HCT116 (cell line): ENCODE results near the gene PKHD1. TPM values are rescaled to one million over a fixed set of nuclear protein-coding genes. Genes with fewer than 3 reads are reported as not detected.

Experiments
- ATAC-seq: fragments of 200-7000 bp; cut with Tn5 transposase; 2 replicates; pipeline ENCODE4 v1.9.1; 2020; ENCODE audit warnings: mild to moderate bottlenecking, moderate library complexity
- BruUV-seq: library from RNA; stranded (reverse); fragments of 400-500 nt; replicated peaks from 2 replicates; lab custom pipeline; 2021; lab: Mats Ljungman, UMichigan
- CTCF ChIA-PET: fragments of 300-600 bp; sonication (Branson Sonifier 250); formaldehyde crosslinking; loops from one replicate; lab custom pipeline; 2021; ENCODE audit warnings: antibody characterized with exemption; lab: Charles Lee
- POLR2A ChIA-PET: fragments of 300-600, 350-600 bp; sonication (Branson Sonifier 250); formaldehyde crosslinking; loops from one replicate; lab custom pipeline; 2021; ENCODE audit warnings: antibody characterized with exemption; lab: Charles Lee
- RAD21 ChIA-PET, 2 experiments: fragments of 300-600 bp; sonication (Branson Sonifier 250); formaldehyde crosslinking; loops; one replicate each; lab custom pipeline; 2023; ENCODE audit warnings: low total read pairs in 2 of 2; ENCODE audit not compliant: uncharacterized antibody in 2 of 2, unreplicated experiment in 2 of 2, low non-redundant PET in 1 of 2; lab: Charles Lee
- DNase-seq: peaks from one replicate; pipeline ENCODE4 v3.0.0-alpha.2; 2010; ENCODE audit warnings: low read depth, low spot score
- H2AFZ ChIP-seq: fragments of 200-600 bp; shearing (Covaris generic), sonication (generic); 2 replicates; pipeline ENCODE4 v1.6.1; 2017; ENCODE audit warnings: low read depth, mixed run types, mixed read lengths, antibody characterized with exemption, low read length; ENCODE audit not compliant: poor library complexity, severe bottlenecking
- H3K27ac ChIP-seq: 2 replicates; pipeline ENCODE4 v1.5.1; 2012; ENCODE audit warnings: low read depth, low read length
- H3K27me3 ChIP-seq: fragments of 200-600 bp; sonication (generic); 2 replicates; pipeline ENCODE4 v1.6.1; 2016; ENCODE audit warnings: mixed run types, low read length, mixed read lengths; ENCODE audit not compliant: insufficient read depth
- H3K36me3 ChIP-seq, 2 experiments: fragments of 200-500 bp in 1 of 2; fragments of 200-600 bp in 1 of 2; sonication (Bioruptor generic) in 1 of 2; sonication (generic) in 1 of 2; 2 replicates each; pipeline versions ENCODE4 v1.5.1 to v1.6.1; 2014 to 2016; ENCODE audit warnings: low read length in 2 of 2, inconsistent platforms in 1 of 2, mixed read lengths in 1 of 2, mixed run types in 1 of 2; ENCODE audit not compliant: insufficient read depth in 2 of 2, control insufficient read depth in 1 of 2
- H3K4me1 ChIP-seq, 2 experiments: fragments of 200-600 bp in 1 of 2; sonication (generic) in 1 of 2; 2 replicates each; pipeline versions ENCODE4 v1.5.1 to v1.6.1; 2012 to 2017; ENCODE audit warnings: low read length in 2 of 2, inconsistent platforms in 1 of 2, mild to moderate bottlenecking in 1 of 2, mixed read lengths in 1 of 2, mixed run types in 1 of 2, moderate library complexity in 1 of 2; ENCODE audit not compliant: insufficient read depth in 2 of 2, control insufficient read depth in 1 of 2
- H3K4me2 ChIP-seq: fragments of 200-600 bp; sonication (generic); 2 replicates; pipeline ENCODE4 v1.6.1; 2017; ENCODE audit warnings: mixed run types, low read length, mixed read lengths
- H3K4me3 ChIP-seq, 2 experiments: fragments of 200-600 bp in 1 of 2; sonication (generic) in 1 of 2; replicated peaks in 1 of 2; 2 replicates each; pipeline ENCODE4 v1.5.1; 2011 to 2016; ENCODE audit warnings: low read length in 2 of 2, control low read depth in 1 of 2, low read depth in 1 of 2, mild to moderate bottlenecking in 1 of 2, mixed read lengths in 1 of 2, mixed run types in 1 of 2
- H3K79me2 ChIP-seq: fragments of 200-600 bp; sonication (generic); 2 replicates; pipeline ENCODE4 v1.6.1; 2017; ENCODE audit warnings: mild to moderate bottlenecking, mixed run types, low read length, moderate library complexity, mixed read lengths; ENCODE audit not compliant: insufficient read depth
- H3K9ac ChIP-seq: fragments of 200-600 bp; sonication (generic); 2 replicates; pipeline ENCODE4 v1.6.1; 2016; ENCODE audit warnings: low read length, mixed read lengths
- H3K9me2 ChIP-seq: fragments of 200-600 bp; sonication (generic), shearing (Covaris generic); 2 replicates; pipeline ENCODE4 v1.6.1; 2017; ENCODE audit warnings: mixed run types, mild to moderate bottlenecking, moderate library complexity; ENCODE audit not compliant: insufficient read depth
- H3K9me3 ChIP-seq, 2 experiments: fragments of 200-500 bp in 1 of 2; fragments of 200-600 bp in 1 of 2; sonication (Bioruptor generic) in 1 of 2; sonication (generic) in 1 of 2; 2 replicates each; pipeline ENCODE4 v1.6.1; 2014 to 2017; ENCODE audit warnings: low read length in 2 of 2, mixed read lengths in 2 of 2, inconsistent platforms in 1 of 2, low read depth in 1 of 2, mild to moderate bottlenecking in 1 of 2, mixed run types in 1 of 2, moderate library complexity in 1 of 2; ENCODE audit not compliant: control insufficient read depth in 1 of 2, insufficient read depth in 1 of 2
- H4K20me1 ChIP-seq: fragments of 200-600 bp; sonication (generic), shearing (Covaris generic); 2 replicates; pipeline ENCODE4 v1.6.1; 2017; ENCODE audit warnings: mixed run types, mild to moderate bottlenecking, moderate library complexity; ENCODE audit not compliant: insufficient read depth
- ELF1 ChIP-seq: IDR thresholded peaks from 2 replicates; pipeline ENCODE4 v1.6.1; 2012; ENCODE audit warnings: low read depth, borderline replicate concordance
- EZH2phosphoT487 ChIP-seq: fragments of 200-600 bp; IDR thresholded peaks from 2 replicates; pipeline ENCODE4 v1.6.1; 2018; ENCODE audit warnings: antibody characterized with exemption, borderline replicate concordance
- POLR2A ChIP-seq: IDR thresholded peaks from 2 replicates; pipeline ENCODE4 v1.7.0; 2011; ENCODE audit warnings: borderline replicate concordance; ENCODE audit not compliant: insufficient read depth, insufficient read length; ENCODE audit errors: extremely low read depth
- SP1 ChIP-seq: IDR thresholded peaks from 2 replicates; pipeline ENCODE4 v1.6.1; 2012; ENCODE audit warnings: low read depth
- SRF ChIP-seq: IDR thresholded peaks from 2 replicates; pipeline ENCODE4 v1.6.1; 2012; ENCODE audit warnings: low read depth
- YY1 ChIP-seq: IDR thresholded peaks from 2 replicates; pipeline ENCODE4 v1.6.1; 2011; ENCODE audit warnings: low read length, low read depth, moderate library complexity, mild to moderate bottlenecking; ENCODE audit not compliant: insufficient replicate concordance; ENCODE audit errors: extremely low read depth
- ZNF274 ChIP-seq: fragments of 200-500 bp; sonication (Bioruptor generic); IDR thresholded peaks from 2 replicates; pipeline ENCODE4 v1.6.1; 2014; ENCODE audit warnings: mild to moderate bottlenecking, low read depth, low read length, inconsistent platforms
- intact Hi-C: fragments of 100-400 bp; cut with micrococcal nuclease; formaldehyde crosslinking; loops from 2 replicates; pipeline ENCODE4 v1.10.0; 2022
- total RNA-seq: library from RNA; stranded (reverse); gene quantifications from one replicate; pipeline ENCODE4 v1.2.1, GENCODE V29; 2021; ENCODE audit not compliant: unreplicated experiment
- TF ChIP-seq, protein P1 (sequence below), 3 experiments: fragments of 200-600 bp in 1 of 3; sonication (generic) in 1 of 3; IDR thresholded peaks in 2 of 3; conservative IDR thresholded peaks in 1 of 3; 2 replicates each; pipeline ENCODE4 v1.5.1; 2012 to 2017; ENCODE audit warnings: low read depth in 2 of 3, low read length in 2 of 3, antibody characterized with exemption in 1 of 3, borderline replicate concordance in 1 of 3, control low read depth in 1 of 3, mild to moderate bottlenecking in 1 of 3, mixed read lengths in 1 of 3, mixed run types in 1 of 3, moderate library complexity in 1 of 3; ENCODE audit not compliant: insufficient read depth in 1 of 3

Gene PKHD1
- total RNA-seq, 1 experiment from 2014 or later: not detected

- TF ChIP-seq, protein P1, sequence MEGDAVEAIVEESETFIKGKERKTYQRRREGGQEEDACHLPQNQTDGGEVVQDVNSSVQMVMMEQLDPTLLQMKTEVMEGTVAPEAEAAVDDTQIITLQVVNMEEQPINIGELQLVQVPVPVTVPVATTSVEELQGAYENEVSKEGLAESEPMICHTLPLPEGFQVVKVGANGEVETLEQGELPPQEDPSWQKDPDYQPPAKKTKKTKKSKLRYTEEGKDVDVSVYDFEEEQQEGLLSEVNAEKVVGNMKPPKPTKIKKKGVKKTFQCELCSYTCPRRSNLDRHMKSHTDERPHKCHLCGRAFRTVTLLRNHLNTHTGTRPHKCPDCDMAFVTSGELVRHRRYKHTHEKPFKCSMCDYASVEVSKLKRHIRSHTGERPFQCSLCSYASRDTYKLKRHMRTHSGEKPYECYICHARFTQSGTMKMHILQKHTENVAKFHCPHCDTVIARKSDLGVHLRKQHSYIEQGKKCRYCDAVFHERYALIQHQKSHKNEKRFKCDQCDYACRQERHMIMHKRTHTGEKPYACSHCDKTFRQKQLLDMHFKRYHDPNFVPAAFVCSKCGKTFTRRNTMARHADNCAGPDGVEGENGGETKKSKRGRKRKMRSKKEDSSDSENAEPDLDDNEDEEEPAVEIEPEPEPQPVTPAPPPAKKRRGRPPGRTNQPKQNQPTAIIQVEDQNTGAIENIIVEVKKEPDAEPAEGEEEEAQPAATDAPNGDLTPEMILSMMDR (IDR thresholded peaks at IDR 0.05 in 2 of 3, conservative IDR thresholded peaks at IDR 0.05 in 1 of 3; ENCODE audit: borderline replicate concordance in 1 of 3, insufficient read depth in 1 of 3, low read depth in 2 of 3, low read length in 2 of 3): no peak
- no peak for TF ChIP-seq SP1
- TF ChIP-seq POLR2A: no peak
- no peak for TF ChIP-seq SRF
- TF ChIP-seq ELF1: no peak
These were observed 384.6 kb downstream of the PKHD1 start (continued) for GRCh38 chr6:51702851-51703250.

DNA sequence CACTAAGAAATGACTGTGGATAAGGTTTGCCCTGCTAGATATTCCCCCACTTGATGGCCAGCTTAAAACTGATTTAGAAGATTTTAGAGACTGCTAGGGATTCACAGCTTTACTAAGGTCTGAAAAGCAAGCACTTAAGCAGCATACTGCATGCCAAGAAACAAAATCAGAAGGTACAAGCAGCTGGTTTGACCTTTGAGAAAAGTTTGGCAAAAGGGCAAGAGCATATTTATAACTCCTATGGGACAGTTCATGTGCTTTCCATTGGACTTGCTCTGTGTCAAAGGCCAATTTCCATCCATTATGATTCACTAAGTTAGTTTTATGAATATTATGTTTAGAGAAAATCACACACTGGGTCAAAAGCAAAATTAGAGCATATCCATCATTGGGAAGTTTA is 402.8 kb downstream of the PKHD1 start:
- Histone ChIP-seq H3K9me2 (no peaks in the 10 kb centered on the region), H2AFZ (no peak overlapping the region), H3K4me2 (no peak overlapping the region), H3K79me2 (no peaks in the 10 kb centered on the region), H3K36me3 (no peaks in the 10 kb centered on the region), H3K4me1 (no peaks in the 10 kb centered on the region), H3K27ac (no peak overlapping the region), H4K20me1 (no peaks in the 10 kb centered on the region; the same call in 1 of the 2 replicates), H3K4me3 (no peak overlapping the region), H3K27me3 (no peaks in the 10 kb centered on the region), H3K9ac (no peak overlapping the region), H3K9me3 (peaks cover 0 to 8% of the 10 kb centered on the region in 2 experiments; a peak in 2 of 4 replicates)
- intact Hi-C loops: no loop called here
- no TSS peak for BruUV-seq
- ChIA-PET CTCF (no interaction called here), RAD21 (no interaction called here), POLR2A (no interaction called here)
- DNase-seq: no peak
- no peak for ATAC-seq
- TF ChIP-seq ZNF274 (no peak), EZH2phosphoT487 (no peak), YY1 (no peak)
